HepG2 (cell line): ENCODE measurements around the gene ARL14EP. TPM values are rescaled to one million over a fixed set of nuclear protein-coding genes. Genes with fewer than 3 reads are reported as not detected.
A peak's percentile ranks its signal among the peaks of the same experiment; 100 is the strongest.

ENCODE experiments used
- ATAC-seq: fragments of 200-7000 bp; cut with Tn5 transposase; 3 replicates; pipeline ENCODE4 v1.9.1; 2020; ENCODE audit warnings: mild to moderate bottlenecking, moderate library complexity
- BruUV-seq: library from RNA; stranded (reverse); fragments of 400-500 nt; replicated peaks from 2 replicates; lab custom pipeline; 2021; lab: Mats Ljungman, UMichigan
- CTCF ChIA-PET: fragments of 300-600 bp; formaldehyde crosslinking; extraction: SDS; loops from one replicate; lab custom pipeline; 2021; ENCODE audit warnings: low total read pairs, inconsistent platforms, low intra/inter-chr PET ratio; lab: Yijun Ruan, JAX
- POLR2A ChIA-PET: fragments of 350-600 bp; sonication (Branson Sonifier 250); formaldehyde crosslinking; loops from one replicate; lab custom pipeline; 2020; ENCODE audit warnings: antibody characterized with exemption, inconsistent platforms; lab: Yijun Ruan, JAX
- DNase-seq: peaks from one replicate; pipeline ENCODE4 v3.0.0-alpha.2; 2015; ENCODE audit warnings: low spot score
- FAIRE-seq: peaks from 3 replicates; lab custom pipeline; 2011; peaks lifted over from hg19 to GRCh38; lab: Jason Lieb, UNC
- H2AFZ ChIP-seq: one replicate; pipeline ENCODE4 v1.6.1; 2011; ENCODE audit warnings: low read length, inconsistent platforms
- H3K27ac ChIP-seq: fragments of 300-600 bp; 3 replicates; pipeline ENCODE4 v1.8.0; 2011; ENCODE audit warnings: mixed run types, mild to moderate bottlenecking, mixed read lengths, low read length, inconsistent platforms; ENCODE audit not compliant: insufficient read depth; ENCODE audit errors: extremely low read length
- H3K27me3 ChIP-seq, 2 experiments: fragments of 200-600 bp in 1 of 2; 2 replicates in 1 of 2; 3 replicates in 1 of 2; pipeline versions ENCODE4 v1.6.0 to v1.8.0; 2011; ENCODE audit warnings: low read length in 2 of 2, mild to moderate bottlenecking in 2 of 2, moderate library complexity in 2 of 2, inconsistent platforms in 1 of 2; ENCODE audit not compliant: insufficient read depth in 2 of 2, control insufficient read depth in 1 of 2
- H3K36me3 ChIP-seq, 2 experiments: fragments of 200-600 bp in 1 of 2; replicated peaks in 1 of 2; 2 replicates in 1 of 2; 3 replicates in 1 of 2; pipeline versions ENCODE4 v1.5.1 to v1.8.0; 2011; ENCODE audit warnings: low read length in 2 of 2, inconsistent platforms in 1 of 2; ENCODE audit not compliant: insufficient read depth in 2 of 2, control insufficient read depth in 1 of 2
- H3K4me1 ChIP-seq: 2 replicates; pipeline ENCODE4 v1.5.1; 2012; ENCODE audit warnings: low read length, inconsistent platforms; ENCODE audit not compliant: insufficient read depth
- H3K4me2 ChIP-seq: 2 replicates; pipeline ENCODE4 v1.6.0; 2011; ENCODE audit warnings: low read depth, low read length, inconsistent platforms
- H3K4me3 ChIP-seq, 3 experiments: fragments of 200-600 bp in 1 of 3; sonication (generic), shearing (Covaris generic) in 1 of 3; replicated peaks in 1 of 3; 2 replicates each; pipeline ENCODE4 v1.5.1; 2011 to 2016; ENCODE audit warnings: low read length in 3 of 3, inconsistent platforms in 2 of 3, low read depth in 2 of 3, mild to moderate bottlenecking in 2 of 3, control low read depth in 1 of 3, mixed read lengths in 1 of 3; ENCODE audit not compliant: insufficient read depth in 1 of 3
- H3K79me2 ChIP-seq: one replicate; pipeline ENCODE4 v1.6.1; 2011; ENCODE audit warnings: low read length, inconsistent platforms; ENCODE audit not compliant: insufficient read depth
- H3K9ac ChIP-seq: 2 replicates; pipeline ENCODE4 v1.6.0; 2011; ENCODE audit warnings: mild to moderate bottlenecking, low read depth, low read length, inconsistent platforms; ENCODE audit not compliant: insufficient read depth
- H3K9me3 ChIP-seq: 2 replicates; pipeline ENCODE4 v1.5.1; 2012; ENCODE audit warnings: mild to moderate bottlenecking, low read length
- H4K20me1 ChIP-seq: 2 replicates; pipeline ENCODE4 v1.6.0; 2011; ENCODE audit warnings: inconsistent platforms, mild to moderate bottlenecking, low read length, moderate library complexity; ENCODE audit not compliant: insufficient read depth
- ATF1 ChIP-seq: IDR thresholded peaks from 2 replicates; pipeline ENCODE4 v1.6.1; 2016; ENCODE audit warnings: mild to moderate bottlenecking, control low read depth
- ATRX ChIP-seq: sonication (generic); formaldehyde crosslinking; IDR thresholded peaks from 2 replicates; pipeline ENCODE4 v1.4.0; 2020; ENCODE audit warnings: missing genetic modification reagents, borderline replicate concordance
- HMG20A ChIP-seq: IDR thresholded peaks from 2 replicates; pipeline ENCODE4 v1.6.1; 2016; ENCODE audit warnings: borderline replicate concordance
- HNF4G ChIP-seq, 2 experiments: sonication (generic) in 1 of 2; formaldehyde crosslinking in 1 of 2; IDR thresholded peaks; 2 replicates each; pipeline versions ENCODE4 v1.4.0 to v1.6.1; 2011 to 2020; ENCODE audit warnings: borderline replicate concordance in 2 of 2, low read depth in 2 of 2, mild to moderate bottlenecking in 2 of 2, low read length in 1 of 2, missing genetic modification reagents in 1 of 2, moderate library complexity in 1 of 2
- HOXA9 ChIP-seq: sonication (generic); formaldehyde crosslinking; IDR thresholded peaks from 2 replicates; pipeline ENCODE4 v1.8.1; 2022; ENCODE audit warnings: missing genetic modification reagents, mild to moderate bottlenecking, moderate library complexity, borderline replicate concordance
- JUNB ChIP-seq: sonication (generic); formaldehyde crosslinking; IDR thresholded peaks from 2 replicates; pipeline ENCODE4 v1.8.0; 2022; ENCODE audit warnings: missing genetic modification reagents, mild to moderate bottlenecking, borderline replicate concordance
- KAT7 ChIP-seq: IDR thresholded peaks from 2 replicates; pipeline ENCODE4 v1.6.1; 2018; ENCODE audit warnings: borderline replicate concordance, missing compliant biosample characterization
- KLF12 ChIP-seq: sonication (generic); formaldehyde crosslinking; IDR thresholded peaks from 2 replicates; pipeline ENCODE4 v1.4.0; 2020; ENCODE audit warnings: missing genetic modification reagents, borderline replicate concordance
- SALL1 ChIP-seq: sonication (generic); formaldehyde crosslinking; IDR thresholded peaks from 2 replicates; pipeline ENCODE4 v1.8.0; 2022; ENCODE audit warnings: mild to moderate bottlenecking, missing genetic modification reagents
- SETDB1 ChIP-seq: sonication (generic); formaldehyde crosslinking; IDR thresholded peaks from 2 replicates; pipeline ENCODE4 v1.5.1; 2020; ENCODE audit warnings: missing genetic modification reagents, mild to moderate bottlenecking, borderline replicate concordance
- ZBTB10 ChIP-seq: sonication (generic); formaldehyde crosslinking; IDR thresholded peaks from 2 replicates; pipeline ENCODE4 v1.4.0; 2020; ENCODE audit warnings: missing genetic modification reagents, borderline replicate concordance
- ZNF232 ChIP-seq: sonication (generic); formaldehyde crosslinking; IDR thresholded peaks from 2 replicates; pipeline ENCODE4 v1.4.0; 2020; ENCODE audit warnings: missing genetic modification reagents, borderline replicate concordance
- ZNF430 ChIP-seq: sonication (generic); formaldehyde crosslinking; IDR thresholded peaks from 2 replicates; pipeline ENCODE4 v1.9.0; 2021; ENCODE audit warnings: mild to moderate bottlenecking, missing genetic modification reagents
- ZNF672 ChIP-seq: sonication (generic); formaldehyde crosslinking; IDR thresholded peaks from 2 replicates; pipeline ENCODE4 v1.8.1; 2022; ENCODE audit warnings: missing genetic modification reagents
- ZNF792 ChIP-seq: IDR thresholded peaks from 2 replicates; pipeline ENCODE4 v1.6.1; 2016
- in situ Hi-C: cut with HindIII; loops from 2 replicates; pipeline ENCODE4 v1.10.0; 2017; ENCODE audit warnings: low pct_unique_long_range_greater_than_20kb; ENCODE audit not compliant: extremely low pct_ligation_motif_present
- intact Hi-C: fragments of 100-400 bp; cut with micrococcal nuclease; formaldehyde crosslinking; loops from one replicate; pipeline ENCODE4 v1.10.0; 2022; ENCODE audit not compliant: unreplicated experiment
- polyA plus RNA-seq, 8 experiments: library from polyadenylated mRNA; depleted of rRNA in 3 of 8; stranded (reverse) in 7 of 8; unstranded in 1 of 8; fragments of >200 nt; fragmentation: Illumina TruSeq in 4 of 8; extraction: Trizol in 4 of 8; gene quantifications; 2 replicates each; pipeline versions ENCODE4 v1.2.1 to v1.2.3, GENCODE V29; 2011 to 2016; ENCODE audit warnings: low read depth in 4 of 8, missing spikeins in 1 of 8, mixed read lengths in 1 of 8; ENCODE audit not compliant: insufficient read depth in 1 of 8
- total RNA-seq, 5 experiments: library from RNA; depleted of rRNA; stranded (reverse); fragments of >200 nt; fragmentation: Illumina TruSeq; extraction: Trizol; gene quantifications; 2 replicates each; pipeline ENCODE4 v1.2.3, GENCODE V29; 2016; ENCODE audit warnings: low read depth in 1 of 5
- TF ChIP-seq, protein P1 (sequence below): sonication (generic); formaldehyde crosslinking; IDR thresholded peaks from 2 replicates; pipeline ENCODE4 v1.4.0; 2020; ENCODE audit warnings: mild to moderate bottlenecking, missing genetic modification reagents

The ARL14EP gene
- total and polyA plus RNA-seq, 2 of the 13 experiments (the other 11 are each of a cell fraction or from before 2014, with no cell fraction given) = 9.8 to 15.4 TPM

DNA sequence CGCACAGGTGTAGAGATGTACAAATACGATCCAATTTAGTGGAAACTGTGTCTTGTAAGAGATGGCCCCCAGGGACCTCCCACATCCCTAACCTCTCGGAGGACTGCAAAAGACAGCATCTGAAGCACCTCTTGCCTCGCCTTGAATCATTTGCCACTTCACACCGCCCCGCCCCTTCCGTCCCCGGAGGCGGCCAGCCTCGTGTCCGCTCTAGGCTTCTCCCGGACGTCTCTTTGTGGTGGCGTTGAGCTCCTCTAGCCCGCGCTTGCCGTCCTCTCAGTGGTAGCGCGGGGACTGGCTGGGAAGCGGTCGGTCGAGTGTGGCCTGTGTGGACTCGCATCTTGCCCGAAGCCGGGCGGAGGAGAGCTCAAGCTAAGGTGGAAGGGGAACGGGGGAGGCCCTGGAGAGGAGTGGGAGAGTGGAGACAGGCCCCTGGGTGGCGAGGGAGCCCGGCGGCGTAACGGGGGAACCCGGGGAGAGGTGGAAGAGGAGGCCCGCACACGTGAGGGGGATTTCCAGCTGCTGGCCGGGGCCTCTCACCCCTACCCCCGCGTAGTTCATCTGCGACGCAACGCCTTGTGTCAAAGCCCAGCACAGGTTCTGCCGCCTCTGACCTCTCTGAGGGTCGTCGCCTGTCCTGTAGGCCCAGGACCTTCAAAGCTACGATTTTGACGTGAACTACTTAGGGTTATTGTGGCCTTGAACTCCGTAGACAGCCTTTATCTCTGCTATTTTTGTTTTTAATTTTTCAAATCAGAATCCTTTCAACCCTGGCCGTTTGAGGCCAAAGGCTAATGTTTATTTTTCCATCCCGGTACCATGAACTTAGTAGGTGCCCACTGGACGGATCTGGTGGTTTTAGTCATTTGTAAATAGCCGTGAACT, at the start of gene ARL14EP (continued):
- TF ChIP-seq KLF12 (CRISPR knock-in tag) (no peak), SETDB1 (CRISPR knock-in tag) (peak; percentile 91; the same call in 1 of the 2 replicates), ZNF672 (peak; percentile 65; the same call in 1 of the 2 replicates), KAT7 (CRISPR knock-in tag) (peak; percentile 60; the same call in 1 of the 2 replicates), ZNF430 (CRISPR knock-in tag) (peak; percentile 77), HOXA9 (CRISPR knock-in tag) (peak; percentile 54; the same call in 1 of the 2 replicates), SALL1 (CRISPR knock-in tag) (peak; percentile 96)

DNA sequence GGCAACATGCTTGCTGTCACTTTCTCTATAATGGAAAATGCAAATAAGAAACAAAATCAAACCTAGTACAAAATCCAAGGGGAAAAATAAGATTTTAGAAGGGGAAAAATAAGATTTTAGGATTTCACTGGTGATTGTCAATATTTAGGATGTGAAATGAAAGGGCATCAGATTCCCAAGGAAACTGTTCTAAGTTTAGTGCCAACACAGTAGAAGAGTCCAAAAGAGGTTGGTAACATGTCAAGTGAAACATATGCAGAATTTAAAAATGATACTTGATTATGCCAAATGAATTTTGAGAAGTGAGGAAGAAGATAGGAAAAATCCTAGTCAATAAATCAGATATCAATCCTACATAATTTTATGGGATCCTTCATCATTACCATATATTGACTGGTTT, 45.7 kb upstream of the ARL14EP start:
- Histone ChIP-seq H3K79me2 (no peaks in the 10 kb centered on the region), H3K4me2 (no peak overlapping the region), H4K20me1 (no peaks in the 10 kb centered on the region), H3K4me3 (no peak overlapping the region), H3K4me1 (no peaks in the 10 kb centered on the region), H3K36me3 (no peaks in the 10 kb centered on the region), H3K9ac (no peak overlapping the region), H3K27ac (no peak overlapping the region), H3K27me3 (no peaks in the 10 kb centered on the region), H2AFZ (no peak overlapping the region), H3K9me3 (no peaks in the 10 kb centered on the region)
- in situ Hi-C loops = no loop called here
- no TSS peak for BruUV-seq
- ChIA-PET CTCF (no interaction called here), POLR2A (no interaction called here)
- FAIRE-seq (no peak), DNase-seq (no peak), ATAC-seq (no peak)
- intact Hi-C loops = no loop called here
- no peak for TF ChIP-seq ZNF792 (CRISPR knock-in tag)
- TF ChIP-seq ATRX (CRISPR knock-in tag) = no peak
- TF ChIP-seq, protein P1, sequence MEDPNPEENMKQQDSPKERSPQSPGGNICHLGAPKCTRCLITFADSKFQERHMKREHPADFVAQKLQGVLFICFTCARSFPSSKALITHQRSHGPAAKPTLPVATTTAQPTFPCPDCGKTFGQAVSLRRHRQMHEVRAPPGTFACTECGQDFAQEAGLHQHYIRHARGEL (CRISPR knock-in tag) = no peak
- no peak for TF ChIP-seq ATF1 (CRISPR knock-in tag)
- no peak for TF ChIP-seq HNF4G (IDR thresholded peaks at IDR 0.05; ENCODE audit: borderline replicate concordance, low read depth, low read length)
- no peak for TF ChIP-seq HNF4G (CRISPR knock-in tag; IDR thresholded peaks at IDR 0.05; ENCODE audit: borderline replicate concordance, low read depth)
- no peak for TF ChIP-seq HMG20A
- no peak for TF ChIP-seq ZNF232 (CRISPR knock-in tag)
- TF ChIP-seq ZBTB10 (CRISPR knock-in tag) = no peak
- no peak for TF ChIP-seq JUNB
